Caco-2 (cell line): Measurements from ENCODE around the gene PEAK3. TPM values are rescaled to one million over a fixed set of nuclear protein-coding genes. Genes with fewer than 3 reads are reported as not detected.

ENCODE experiments used
- BruUV-seq: library from RNA; stranded (reverse); fragments of 400-500 nt; replicated peaks from 2 replicates; lab custom pipeline; 2021; lab: Mats Ljungman, UMichigan
- CTCF ChIA-PET: fragments of 300-600 bp; sonication (Branson Sonifier 250); formaldehyde crosslinking; loops from one replicate; lab custom pipeline; 2022; ENCODE audit warnings: antibody characterized with exemption; lab: Charles Lee
- POLR2A ChIA-PET: fragments of 300-600 bp; sonication (Branson Sonifier 250); formaldehyde crosslinking; loops from one replicate; lab custom pipeline; 2022; ENCODE audit warnings: antibody characterized with exemption; lab: Charles Lee
- DNase-seq, 2 experiments: peaks; one replicate each; pipeline versions ENCODE4 v3.0.0 to v3.0.0-alpha.2; 2020 to 2022
- H3K27me3 ChIP-seq: replicated peaks from 2 replicates; pipeline ENCODE4 v1.6.0; 2011; ENCODE audit warnings: low read length; ENCODE audit not compliant: control insufficient read depth, insufficient read depth
- H3K36me3 ChIP-seq: 2 replicates; pipeline ENCODE4 v1.5.1; 2011; ENCODE audit warnings: low read length; ENCODE audit not compliant: control insufficient read depth, insufficient read depth
- H3K4me1 ChIP-seq: fragments of 250-450 bp; sonication (Bioruptor Pico); 2 replicates; pipeline ENCODE4 v1.5.1; 2020; ENCODE audit warnings: mild to moderate bottlenecking
- H3K4me3 ChIP-seq: 2 replicates; pipeline ENCODE4 v1.5.1; 2011; ENCODE audit warnings: low read depth, mild to moderate bottlenecking, control low read depth, low read length
- H3K9me3 ChIP-seq: fragments of 250-450 bp; sonication (Bioruptor Pico); 2 replicates; pipeline ENCODE4 v1.5.1; 2020; ENCODE audit warnings: mild to moderate bottlenecking, moderate library complexity
- H3K27ac Mint-ChIP-seq: one replicate; pipeline ENCODE4 v1.8.0; 2022; ENCODE audit warnings: mixed read lengths; ENCODE audit not compliant: unreplicated experiment
- H3K27me3 Mint-ChIP-seq: one replicate; pipeline ENCODE4 v1.8.0; 2022; ENCODE audit warnings: mixed read lengths; ENCODE audit not compliant: insufficient read depth, unreplicated experiment
- H3K36me3 Mint-ChIP-seq: one replicate; pipeline ENCODE4 v1.8.0; 2022; ENCODE audit warnings: mild to moderate bottlenecking, mixed read lengths; ENCODE audit not compliant: insufficient read depth, unreplicated experiment
- H3K4me1 Mint-ChIP-seq: one replicate; pipeline ENCODE4 v1.8.0; 2022; ENCODE audit warnings: low read depth, mixed read lengths; ENCODE audit not compliant: unreplicated experiment
- H3K4me3 Mint-ChIP-seq: one replicate; pipeline ENCODE4 v1.8.0; 2022; ENCODE audit warnings: mild to moderate bottlenecking, moderate library complexity, mixed read lengths; ENCODE audit not compliant: unreplicated experiment
- H3K9me3 Mint-ChIP-seq: one replicate; pipeline ENCODE4 v1.8.0; 2022; ENCODE audit warnings: mixed read lengths; ENCODE audit not compliant: unreplicated experiment
- intact Hi-C: fragments of 100-400 bp; cut with micrococcal nuclease; formaldehyde crosslinking; loops from one replicate; pipeline ENCODE4 v1.10.0; 2022; ENCODE audit not compliant: unreplicated experiment
- total RNA-seq: library from RNA; stranded (reverse); gene quantifications from 2 replicates; pipeline ENCODE4 v1.2.3, GENCODE V29; 2022
- TF ChIP-seq, protein P1 (sequence below), 2 experiments: fragments of 200-600 bp in 1 of 2; IDR thresholded peaks; 1 replicate in 1 of 2; 2 replicates in 1 of 2; pipeline versions ENCODE4 v1.5.1 to v1.8.0; 2011 to 2022; ENCODE audit warnings: antibody characterized with exemption in 1 of 2, control low read depth in 1 of 2, inconsistent platforms in 1 of 2, low read depth in 1 of 2, low read length in 1 of 2, mild to moderate bottlenecking in 1 of 2, moderate library complexity in 1 of 2; ENCODE audit not compliant: insufficient read depth in 1 of 2, severe bottlenecking in 1 of 2, unreplicated experiment in 1 of 2

The PEAK3 gene
- total RNA-seq, 1 experiment from 2014 or later: not detected

DNA sequence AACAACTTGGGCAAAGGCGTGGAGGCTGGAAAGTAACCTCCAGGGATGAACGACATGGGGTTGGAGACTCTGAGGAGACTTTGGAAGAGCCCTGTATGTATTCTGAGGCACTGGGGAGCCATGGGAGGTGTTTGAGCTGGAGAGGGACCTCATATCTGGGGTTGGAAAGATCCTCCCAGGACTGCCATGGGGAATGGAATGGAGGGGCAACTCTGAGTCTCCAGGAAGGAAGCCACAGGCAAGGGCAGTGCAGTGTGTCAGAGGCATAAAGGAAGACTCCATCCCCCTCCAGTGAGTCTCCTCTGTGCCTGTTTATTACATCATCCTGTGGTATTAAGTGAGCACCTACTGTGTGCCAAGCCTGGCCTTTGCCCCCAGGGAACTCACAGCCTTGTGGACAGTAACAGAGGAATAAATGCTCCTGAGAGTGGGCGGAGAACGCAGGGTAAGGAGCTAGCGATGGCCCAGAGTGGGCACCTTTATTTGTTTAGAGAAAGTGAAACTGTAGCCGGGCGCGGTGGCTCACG, 7.7 kb downstream of the PEAK3 start:
- BruUV-seq: no TSS peak
- DNase-seq: no peak
- peak overlapping the region; percentile 85 for H3K27ac Mint-ChIP-seq
- H3K27me3 Mint-ChIP-seq: no peaks in the 10 kb centered on the region
- no peaks in the 10 kb centered on the region for H3K9me3 ChIP-seq
- H3K4me3 ChIP-seq: no peak overlapping the region
- no peaks in the 10 kb centered on the region for H3K9me3 Mint-ChIP-seq
- H3K36me3 ChIP-seq: peaks cover 5% of the 10 kb centered on the region
- POLR2A ChIA-PET: interaction anchor here (0.6 kb wide), 3 partner anchors 19 to 154 kb away, joined by 4 to 5 read pairs (median 4); no protein-coding TSS in a partner anchor
- no peaks in the 10 kb centered on the region for H3K27me3 ChIP-seq
- H3K4me1 ChIP-seq: peaks cover 14% of the 10 kb centered on the region
- intact Hi-C loops: no loop called here
- H3K36me3 Mint-ChIP-seq: peaks cover 92% of the 10 kb centered on the region
- TF ChIP-seq, protein P1, sequence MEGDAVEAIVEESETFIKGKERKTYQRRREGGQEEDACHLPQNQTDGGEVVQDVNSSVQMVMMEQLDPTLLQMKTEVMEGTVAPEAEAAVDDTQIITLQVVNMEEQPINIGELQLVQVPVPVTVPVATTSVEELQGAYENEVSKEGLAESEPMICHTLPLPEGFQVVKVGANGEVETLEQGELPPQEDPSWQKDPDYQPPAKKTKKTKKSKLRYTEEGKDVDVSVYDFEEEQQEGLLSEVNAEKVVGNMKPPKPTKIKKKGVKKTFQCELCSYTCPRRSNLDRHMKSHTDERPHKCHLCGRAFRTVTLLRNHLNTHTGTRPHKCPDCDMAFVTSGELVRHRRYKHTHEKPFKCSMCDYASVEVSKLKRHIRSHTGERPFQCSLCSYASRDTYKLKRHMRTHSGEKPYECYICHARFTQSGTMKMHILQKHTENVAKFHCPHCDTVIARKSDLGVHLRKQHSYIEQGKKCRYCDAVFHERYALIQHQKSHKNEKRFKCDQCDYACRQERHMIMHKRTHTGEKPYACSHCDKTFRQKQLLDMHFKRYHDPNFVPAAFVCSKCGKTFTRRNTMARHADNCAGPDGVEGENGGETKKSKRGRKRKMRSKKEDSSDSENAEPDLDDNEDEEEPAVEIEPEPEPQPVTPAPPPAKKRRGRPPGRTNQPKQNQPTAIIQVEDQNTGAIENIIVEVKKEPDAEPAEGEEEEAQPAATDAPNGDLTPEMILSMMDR (IDR thresholded peaks at IDR 0.05; ENCODE audit: insufficient read depth in 1 of 2, low read depth in 1 of 2, low read length in 1 of 2, severe bottlenecking in 1 of 2, unreplicated experiment in 1 of 2): no peak
- H3K4me3 Mint-ChIP-seq: no peak overlapping the region
- CTCF ChIA-PET: interaction anchor here (0.6 to 0.7 kb wide), 2 partner anchors 15 to 33 kb away, joined by 3 to 8 read pairs; no protein-coding TSS in a partner anchor
- no peaks in the 10 kb centered on the region for H3K4me1 Mint-ChIP-seq

DNA sequence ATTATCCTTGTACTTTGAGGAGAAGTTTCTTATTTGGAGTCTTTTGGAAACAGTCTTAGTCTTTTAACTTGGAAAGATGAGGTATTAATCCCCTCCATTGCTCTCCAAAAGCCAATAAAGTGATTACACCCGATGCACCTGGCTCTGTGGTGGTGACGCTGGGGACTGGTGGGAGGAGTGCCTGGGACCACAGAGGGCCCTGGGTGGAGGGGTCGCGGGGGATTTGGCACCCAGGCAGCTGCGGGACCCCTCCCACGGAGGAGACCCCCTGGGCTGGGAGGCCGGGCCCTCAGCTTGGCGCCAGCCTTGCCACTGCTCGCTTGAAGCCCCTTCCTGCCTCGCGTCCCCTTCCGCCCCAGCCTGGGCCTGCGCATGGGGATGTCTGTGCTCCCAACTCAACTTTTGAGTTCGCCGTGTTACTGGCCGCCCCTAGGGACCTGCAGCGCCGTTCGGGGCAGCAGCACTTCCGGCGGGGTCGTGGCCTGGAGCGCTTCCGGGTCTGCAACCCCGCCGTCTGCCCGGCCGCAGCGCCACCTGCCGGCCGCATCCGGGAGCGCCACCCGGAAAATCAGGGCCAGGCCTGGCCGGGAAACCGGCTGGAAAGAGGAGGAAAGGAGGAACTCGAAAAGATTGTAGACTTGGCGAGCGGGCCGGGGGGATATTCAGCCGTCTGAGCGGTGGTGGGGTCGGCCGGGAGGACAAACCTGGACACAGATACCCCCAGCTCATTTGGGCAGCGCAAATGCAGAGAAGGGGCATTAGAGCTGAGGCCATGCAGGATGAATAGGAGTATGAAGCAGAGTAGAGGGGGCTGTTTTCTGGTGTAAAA, 8.4 kb downstream of the PEAK3 start:
- intact Hi-C loops: no loop called here
- DNase-seq: peak in 1 of 2 experiments; percentile 52
- no peaks in the 10 kb centered on the region for H3K27me3 ChIP-seq
- no peaks in the 10 kb centered on the region for H3K9me3 ChIP-seq
- peaks cover 5% of the 10 kb centered on the region for H3K36me3 ChIP-seq
- Mint-ChIP-seq H3K27ac (peak overlapping the region; percentile 85), H3K27me3 (no peaks in the 10 kb centered on the region), H3K36me3 (peaks cover 89% of the 10 kb centered on the region), H3K4me3 (no peak overlapping the region), H3K9me3 (no peaks in the 10 kb centered on the region), H3K4me1 (no peaks in the 10 kb centered on the region)
- CTCF ChIA-PET: no interaction called here
- POLR2A ChIA-PET: no interaction called here
- no TSS peak for BruUV-seq
- H3K4me3 ChIP-seq: no peak overlapping the region
- H3K4me1 ChIP-seq: peaks cover 12% of the 10 kb centered on the region
- TF ChIP-seq, protein P1 (IDR thresholded peaks at IDR 0.05; ENCODE audit: insufficient read depth in 1 of 2, low read depth in 1 of 2, low read length in 1 of 2, severe bottlenecking in 1 of 2, unreplicated experiment in 1 of 2): peak; percentile 48 to 55

DNA sequence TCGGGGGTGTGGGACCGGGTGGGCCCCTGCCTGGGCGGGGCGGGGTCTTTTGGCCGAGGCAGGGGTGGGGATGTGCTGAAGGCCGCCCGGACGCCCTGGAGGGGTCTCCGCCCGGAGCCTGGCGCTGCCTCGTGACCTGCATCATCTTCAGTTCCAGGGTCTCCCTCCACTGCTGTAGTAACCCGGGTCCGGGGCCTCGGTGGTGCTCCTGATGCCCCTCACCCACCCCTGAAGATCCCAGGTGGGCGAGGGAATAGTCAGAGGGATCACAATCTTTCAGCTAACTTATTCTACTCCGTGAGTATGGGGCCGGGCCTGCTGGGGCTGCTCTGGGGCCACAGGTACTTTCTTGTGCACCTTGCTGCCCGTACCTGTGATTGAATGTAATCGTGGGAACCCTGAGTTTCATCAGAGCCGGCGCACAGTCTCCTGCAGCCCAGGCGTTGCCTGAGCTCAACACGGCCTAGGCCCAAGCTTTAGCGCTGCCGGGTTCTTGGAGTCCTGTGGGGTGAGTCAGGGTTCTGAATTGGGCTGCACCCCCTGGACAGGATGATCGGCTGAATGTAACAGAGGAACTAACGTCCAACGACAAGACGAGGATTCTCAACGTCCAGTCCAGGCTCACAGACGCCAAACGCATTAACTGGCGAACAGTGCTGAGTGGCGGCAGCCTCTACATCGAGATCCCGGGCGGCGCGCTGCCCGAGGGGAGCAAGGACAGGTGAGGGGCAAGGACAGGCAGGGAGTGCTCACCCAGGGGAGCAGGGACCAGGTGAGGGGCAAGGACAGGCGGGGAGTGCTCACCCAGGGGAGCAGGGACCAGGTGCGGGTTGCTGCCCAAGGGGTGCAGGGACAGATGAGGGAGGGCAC, 10.5 kb downstream of the PEAK3 start:
- peaks cover 7% of the 10 kb centered on the region; the same call in 1 of the 2 replicates for H3K4me1 ChIP-seq
- TF ChIP-seq, protein P1 (IDR thresholded peaks at IDR 0.05; ENCODE audit: insufficient read depth in 1 of 2, low read depth in 1 of 2, low read length in 1 of 2, severe bottlenecking in 1 of 2, unreplicated experiment in 1 of 2): no peak
- no peaks in the 10 kb centered on the region for H3K27me3 Mint-ChIP-seq
- intact Hi-C loops: no loop called here
- peak overlapping the region; percentile 99 for H3K4me3 ChIP-seq
- no peaks in the 10 kb centered on the region for H3K27me3 ChIP-seq
- H3K4me1 Mint-ChIP-seq: no peaks in the 10 kb centered on the region
- no peaks in the 10 kb centered on the region for H3K9me3 Mint-ChIP-seq
- DNase-seq: no peak
- ChIA-PET POLR2A (interaction anchor here (0.5 kb wide), 1 partner anchor 119 kb away, joined by 3 read pairs; no protein-coding TSS in a partner anchor), CTCF (no interaction called here)
- H3K4me3 Mint-ChIP-seq: peak overlapping the region; percentile 82
- peaks cover 5% of the 10 kb centered on the region for H3K36me3 ChIP-seq
- H3K27ac Mint-ChIP-seq: peak overlapping the region; percentile 93
- BruUV-seq: no TSS peak
- H3K36me3 Mint-ChIP-seq: peaks cover 71% of the 10 kb centered on the region
- H3K9me3 ChIP-seq: no peaks in the 10 kb centered on the region
